Measurements from ENCODE around the gene SFMBT2. TPM values are rescaled to one million over a fixed set of nuclear protein-coding genes. Genes with fewer than 3 reads are reported as not detected.

Gene SFMBT2
- total and polyA plus RNA-seq, 2 of the 4 experiments (the other 2 are of a cell fraction) = 0.70 to 1.3 TPM

GRCh38 chr10:7170626-7171322 lies 240.1 kb downstream of the SFMBT2 start:
- BruUV-seq (replicated peaks) = no TSS peak
- 82% methylated on average over 2 of the region's 24 CpGs; no CpG with 5 or more reads in 1 of the 2 experiments for WGBS, 2 experiments (ENCODE audit: extremely low coverage in 2 of 2, insufficient read length in 1 of 2)
- no peak overlapping the region for H3K56ac ChIP-seq (ENCODE audit: extremely low read depth, insufficient read depth, low read length)
- DNase-seq (no peak), ATAC-seq (ENCODE audit: low read depth) (no peak)
- no peak overlapping the region for H4K8ac ChIP-seq (ENCODE audit: low read depth in 2 of 2, low read length in 2 of 2)
- H3K27me3 ChIP-seq (ENCODE audit: control insufficient read depth, insufficient read depth, low read length) = no peaks in the 10 kb centered on the region
- no peak overlapping the region for H2AFZ ChIP-seq (replicated peaks; ENCODE audit: low read length, poor library complexity)
- no peak overlapping the region for H2BK20ac ChIP-seq (ENCODE audit: low read depth, low read length)
- ChIA-PET POLR2A (ENCODE audit: unreplicated experiment) (no interaction called here), CTCF (no interaction called here)
- no peaks in the 10 kb centered on the region for H3K4me1 ChIP-seq (ENCODE audit: control insufficient read depth, insufficient read depth, low read length)
- no peak overlapping the region for H3K18ac ChIP-seq (ENCODE audit: low read depth, low read length)
- H2AK5ac ChIP-seq (ENCODE audit: low read depth, low read length) = no peak overlapping the region
- dilution Hi-C loops (cut with HindIII; ENCODE audit: low sequenced_read_pairs, unreplicated experiment) (no loop called here), intact Hi-C loops (cut with micrococcal nuclease) (no loop called here), in situ Hi-C loops (cut with MboI; ENCODE audit: low sequenced_read_pairs) (no loop called here)
- no peak overlapping the region for H2BK15ac ChIP-seq (ENCODE audit: low read depth, low read length)
- H3K9ac ChIP-seq (ENCODE audit: low read depth, low read length) = no peak overlapping the region
- H3K9me1 ChIP-seq (ENCODE audit: insufficient read depth, low read length) = no peaks in the 10 kb centered on the region
- no peak overlapping the region for H3K4me3 ChIP-seq (ENCODE audit: insufficient read depth, low read depth, low read length)
- H3K9me3 ChIP-seq (ENCODE audit: control insufficient read depth, insufficient read depth, low read length) = 0 out of 2 replicates have a peak, but pooled peaks cover 2% of the 10 kb centered on the region
- H3K79me1 ChIP-seq (ENCODE audit: low read depth in 1 of 2, low read length in 2 of 2) = no peaks in the 10 kb centered on the region
- TF ChIP-seq CEBPB (IDR thresholded peaks at IDR 0.05; ENCODE audit: low read depth, low read length) (no peak), SMC3 (IDR thresholded peaks at IDR 0.05; ENCODE audit: low read depth, low read length) (no peak), MXI1 (IDR thresholded peaks at IDR 0.05; ENCODE audit: borderline replicate concordance, low read depth, low read length) (no peak), NFE2L2 (IDR thresholded peaks at IDR 0.05; ENCODE audit: low read depth, low read length) (no peak), CTCF (conservative IDR thresholded peaks at IDR 0.05; ENCODE audit: low read depth, low read length) (no peak), ELK1 (IDR thresholded peaks at IDR 0.05; ENCODE audit: borderline replicate concordance, low read depth, low read length) (no peak), MAZ (IDR thresholded peaks at IDR 0.05; ENCODE audit: borderline replicate concordance, low read depth, low read length) (no peak), MAFK (IDR thresholded peaks at IDR 0.05; ENCODE audit: low read depth, low read length) (no peak)
- TF ChIP-seq, protein P1, sequence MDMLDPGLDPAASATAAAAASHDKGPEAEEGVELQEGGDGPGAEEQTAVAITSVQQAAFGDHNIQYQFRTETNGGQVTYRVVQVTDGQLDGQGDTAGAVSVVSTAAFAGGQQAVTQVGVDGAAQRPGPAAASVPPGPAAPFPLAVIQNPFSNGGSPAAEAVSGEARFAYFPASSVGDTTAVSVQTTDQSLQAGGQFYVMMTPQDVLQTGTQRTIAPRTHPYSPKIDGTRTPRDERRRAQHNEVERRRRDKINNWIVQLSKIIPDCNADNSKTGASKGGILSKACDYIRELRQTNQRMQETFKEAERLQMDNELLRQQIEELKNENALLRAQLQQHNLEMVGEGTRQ (IDR thresholded peaks at IDR 0.05; ENCODE audit: low read depth, low read length) = no peak
- H4K20me1 ChIP-seq (ENCODE audit: insufficient read depth, low read length) = no peaks in the 10 kb centered on the region
- H2BK120ac ChIP-seq (ENCODE audit: low read depth, low read length) = no peak overlapping the region
- no peak overlapping the region for H2AK9ac ChIP-seq (replicated peaks; ENCODE audit: low read depth, low read length, poor library complexity)
- H3K23ac ChIP-seq (ENCODE audit: low read depth, low read length) = no peak overlapping the region
- no peak overlapping the region for H3K4ac ChIP-seq (ENCODE audit: low read depth, low read length)
- no peak overlapping the region for H4K91ac ChIP-seq (ENCODE audit: insufficient read depth, low read depth, low read length)
- no peak overlapping the region for H3K4me2 ChIP-seq (ENCODE audit: low read depth, low read length)
- H3K36me3 ChIP-seq (ENCODE audit: control insufficient read depth, insufficient read depth, low read length) = peaks cover 2% of the 10 kb centered on the region
- H3K14ac ChIP-seq (replicated peaks; ENCODE audit: low read depth, low read length) = no peak overlapping the region
- no peak overlapping the region for H3K27ac ChIP-seq (ENCODE audit: insufficient read depth, low read length)
- no peak overlapping the region for H2BK5ac ChIP-seq (ENCODE audit: low read depth, low read length, poor library complexity, severe bottlenecking)
- H4K5ac ChIP-seq (ENCODE audit: low read depth, low read length) = no peak overlapping the region

Measured in IMR-90 (cell line).